ENCODE results near the gene SLF2. TPM values are rescaled to one million over a fixed set of nuclear protein-coding genes. Genes with fewer than 3 reads are reported as not detected.
A peak's percentile ranks its signal among the peaks of the same experiment; 100 is the strongest.

SLF2 gene
- total and polyA plus RNA-seq, 4 donors: 4.0 to 18.8 (median 12.1) TPM

- H3K27ac ChIP-seq (ENCODE audit: low read depth in 1 of 2, low read length in 2 of 2): no peak overlapping the region
- no peak overlapping the region for H3K9ac ChIP-seq (ENCODE audit: low read depth in 1 of 2, low read length in 2 of 2)
- WGBS: 59% methylated on average over 6 of the region's 6 CpGs
- no peak for TF ChIP-seq REST (IDR thresholded peaks at IDR 0.05)
- TF ChIP-seq NR2F2 (IDR thresholded peaks at IDR 0.05): peak; percentile 86
- H3K9me3 ChIP-seq (ENCODE audit: control insufficient read depth in 4 of 4, low read length in 3 of 4): no peaks in the 10 kb centered on the region
- H3K4me3 ChIP-seq (ENCODE audit: low read depth in 1 of 3, low read length in 3 of 3): no peak overlapping the region
- no peaks in the 10 kb centered on the region for H3K36me3 ChIP-seq (ENCODE audit: control insufficient read depth in 4 of 4, insufficient read depth in 3 of 4, low read depth in 1 of 4, low read length in 3 of 4)
- no peaks in the 10 kb centered on the region for H3K27me3 ChIP-seq (ENCODE audit: control insufficient read depth in 4 of 4, insufficient read depth in 4 of 4, low read length in 3 of 4)
- peaks cover 3 to 22% (median 13%) of the 10 kb centered on the region in 4 donors for H3K4me1 ChIP-seq (ENCODE audit: control insufficient read depth in 4 of 4, insufficient read depth in 4 of 4, low read length in 3 of 4)
- no peak for DNase-seq (ENCODE audit: low spot score)
These were observed 3.1 kb upstream of the SLF2 start for GRCh38 chr10:100909501-100910263.

GRCh38 chr10:100911472-100911871 is 1.3 kb upstream of the SLF2 start:
- H3K4me1 ChIP-seq (ENCODE audit: control insufficient read depth in 4 of 4, insufficient read depth in 4 of 4, low read length in 3 of 4): peaks cover 3 to 23% (median 16%) of the 10 kb centered on the region in 4 donors
- H3K9ac ChIP-seq (ENCODE audit: low read depth in 1 of 2, low read length in 2 of 2): no peak overlapping the region
- no peaks in the 10 kb centered on the region for H3K9me3 ChIP-seq (ENCODE audit: control insufficient read depth in 4 of 4, low read length in 3 of 4)
- no peak overlapping the region for H3K4me3 ChIP-seq (ENCODE audit: low read depth in 1 of 3, low read length in 3 of 3)
- H3K27ac ChIP-seq (ENCODE audit: low read depth in 1 of 2, low read length in 2 of 2): no peak overlapping the region
- H3K27me3 ChIP-seq (ENCODE audit: control insufficient read depth in 4 of 4, insufficient read depth in 4 of 4, low read length in 3 of 4): no peaks in the 10 kb centered on the region
- no peak for DNase-seq (ENCODE audit: low spot score)
- H3K36me3 ChIP-seq (ENCODE audit: control insufficient read depth in 4 of 4, insufficient read depth in 3 of 4, low read depth in 1 of 4, low read length in 3 of 4): peaks cover 0 to 3% (median 1%) of the 10 kb centered on the region in 4 donors
- 84% methylated on average over 4 of the region's 4 CpGs for WGBS
- TF ChIP-seq GABPA (IDR thresholded peaks at IDR 0.05 in 1 of 2, conservative IDR thresholded peaks at IDR 0.05 in 1 of 2) (no peak), ATF3 (IDR thresholded peaks at IDR 0.05) (no peak), FOXA2 (IDR thresholded peaks at IDR 0.05) (no peak), EGR1 (IDR thresholded peaks at IDR 0.05; ENCODE audit: low read depth in 2 of 2) (no peak), REST (IDR thresholded peaks at IDR 0.05) (no peak), CTCF (IDR thresholded peaks at IDR 0.05; ENCODE audit: low read depth, low read length, missing input control) (no peak), YY1 (IDR thresholded peaks at IDR 0.05) (no peak), MAX (IDR thresholded peaks at IDR 0.05) (no peak), SP1 (IDR thresholded peaks at IDR 0.05) (no peak), JUND (IDR thresholded peaks at IDR 0.05) (no peak), FOXA1 (IDR thresholded peaks at IDR 0.05) (no peak), ZBTB33 (IDR thresholded peaks at IDR 0.05) (no peak), NR2F2 (IDR thresholded peaks at IDR 0.05) (no peak), HNF4A (conservative IDR thresholded peaks at IDR 0.05) (no peak)

Measured in liver (tissue), 9 donors.